GM21367 (cell line): ENCODE measurements around the gene RAB43.
"Not testable (repeated sequence)": the region's sequence is repeated elsewhere in the genome, so short reads cannot be mapped to it uniquely, and the experiment has no call there.

Experiments used
- ATAC-seq: cut with Tn5 transposase; IDR thresholded peaks from one replicate; pipeline ENCODE4 v1.9.1; 2021; ENCODE audit not compliant: unreplicated experiment

The RAB43 gene

DNA sequence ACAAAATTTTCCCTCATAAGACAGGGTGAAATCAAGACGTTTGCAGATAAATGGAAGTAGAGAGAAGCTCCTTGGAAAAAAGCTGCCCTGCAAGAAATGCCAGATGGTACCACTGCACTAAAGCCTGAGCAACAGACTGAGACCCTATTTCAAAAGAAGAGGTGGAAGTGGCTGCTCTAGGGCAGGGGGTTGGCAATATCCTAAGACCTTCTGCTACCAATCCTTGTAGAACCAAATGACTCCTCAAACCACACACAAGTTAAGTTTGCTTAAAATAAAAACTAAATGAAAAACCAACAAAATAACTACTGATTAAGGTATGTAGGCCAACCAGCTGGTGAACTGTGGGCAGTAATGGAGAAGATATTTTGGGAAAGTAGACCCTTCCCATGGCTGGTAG, 21.3 kb downstream of the RAB43 start:
- no peak for ATAC-seq

DNA sequence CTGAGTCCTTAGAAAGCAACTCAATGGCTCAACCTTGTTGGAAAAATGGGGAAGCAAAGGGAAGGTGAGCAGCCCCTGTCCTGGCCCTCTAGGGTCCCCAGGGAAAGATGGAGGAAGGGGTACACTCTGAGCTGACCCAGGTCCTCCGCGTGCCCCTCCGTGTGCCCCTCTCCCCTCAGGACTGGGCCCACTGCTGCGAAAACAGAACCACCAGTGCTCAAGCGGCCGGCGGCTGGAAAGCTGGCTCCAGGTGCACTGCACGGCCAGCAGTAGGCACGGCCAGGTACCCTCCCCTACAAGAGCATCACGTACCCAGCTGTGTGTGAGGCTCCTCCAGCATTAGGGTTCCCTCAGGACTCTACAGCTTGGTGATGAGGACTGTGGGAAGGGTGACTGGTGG, 26.3 kb downstream of the RAB43 start:
- no peak for ATAC-seq

DNA sequence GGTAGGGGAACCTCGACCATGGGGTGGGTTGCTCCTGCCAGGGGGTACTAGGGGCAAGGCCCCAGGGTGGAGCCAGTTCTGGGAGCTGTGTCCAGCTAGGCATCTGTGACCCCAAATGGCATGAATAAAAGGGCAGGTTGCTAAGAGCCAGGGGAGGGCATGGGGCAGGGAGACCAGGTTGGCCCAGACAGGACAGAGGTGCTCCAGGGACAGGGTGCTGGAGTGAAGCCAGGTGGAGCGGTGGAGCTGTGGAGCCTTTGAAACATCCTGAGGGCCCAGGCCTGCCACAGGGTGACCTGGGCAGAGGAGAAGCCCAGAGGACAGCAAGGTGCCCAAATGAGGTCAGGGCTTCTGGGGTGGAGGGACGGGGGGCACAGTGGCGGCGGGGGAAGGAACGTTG, 33.3 kb downstream of the RAB43 start:
- not testable (repeated sequence) for ATAC-seq

DNA sequence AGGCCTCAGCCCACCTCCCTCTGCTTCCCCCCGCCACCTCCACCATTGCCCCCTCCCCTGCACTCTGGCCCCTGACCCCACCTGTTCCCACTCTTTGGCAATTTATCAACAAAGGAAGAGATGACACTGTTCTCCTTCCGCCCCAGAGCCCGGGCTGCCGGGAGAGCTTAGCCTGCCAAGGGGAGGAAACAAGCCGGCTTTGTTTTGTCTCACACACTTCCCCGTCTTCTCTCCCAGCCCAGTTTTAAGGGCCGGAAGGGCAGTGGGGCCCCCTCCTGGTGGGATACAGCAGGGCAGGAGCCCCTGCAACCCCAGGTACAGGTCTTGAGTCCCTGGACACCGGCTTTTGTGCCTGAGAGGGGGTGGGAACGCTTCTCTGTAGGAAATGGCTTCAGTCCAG, 33.7 kb downstream of the RAB43 start:
- not testable (repeated sequence) for ATAC-seq

DNA sequence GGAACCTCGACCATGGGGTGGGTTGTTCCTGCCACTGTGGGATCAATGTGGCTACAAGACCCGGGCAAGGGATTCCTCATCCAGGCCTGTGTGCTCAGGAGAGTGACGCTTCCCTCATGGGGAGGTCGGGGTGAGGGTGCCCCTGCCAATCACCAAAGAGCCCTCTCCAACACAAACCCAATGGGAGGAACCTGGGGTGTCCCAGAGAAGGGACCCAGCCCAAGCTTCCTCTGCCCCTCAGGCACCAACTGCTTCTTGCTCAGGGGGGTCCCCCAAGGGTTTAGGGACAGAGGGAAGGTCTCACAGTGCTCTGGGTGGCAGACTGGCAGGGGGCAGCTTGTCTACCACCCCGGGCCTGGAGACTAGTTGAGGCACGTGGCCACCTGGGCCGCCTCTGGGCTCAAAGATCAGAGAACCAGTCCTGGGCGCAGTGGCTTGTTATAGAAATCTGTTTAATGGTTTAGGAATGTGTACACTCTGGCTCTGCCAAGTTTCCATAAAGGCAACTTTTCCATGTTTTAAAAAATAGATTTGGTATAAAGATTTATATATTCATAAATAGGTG, 34.4 kb downstream of the RAB43 start:
- ATAC-seq: no peak

DNA sequence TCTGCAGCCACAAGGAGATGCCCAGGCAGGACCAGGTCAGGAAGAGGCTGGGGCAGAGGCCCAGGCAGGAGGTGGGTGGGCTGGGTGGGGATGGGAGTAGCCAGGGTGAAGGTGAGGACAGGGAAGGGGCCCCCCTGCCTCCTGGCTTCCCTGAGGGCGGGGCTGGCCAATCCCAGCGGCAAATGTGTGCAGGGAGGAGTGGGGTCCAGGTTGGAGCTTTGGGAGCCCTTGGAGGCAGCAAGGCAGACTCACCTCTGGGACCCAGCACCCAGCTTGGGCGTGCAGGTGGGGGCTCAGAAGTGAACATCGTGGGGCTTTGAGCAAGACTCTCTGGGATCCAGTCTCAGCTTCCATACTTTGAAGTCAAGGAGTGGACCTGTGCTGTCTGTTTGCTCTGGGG, 35.8 kb downstream of the RAB43 start:
- ATAC-seq: no peak

DNA sequence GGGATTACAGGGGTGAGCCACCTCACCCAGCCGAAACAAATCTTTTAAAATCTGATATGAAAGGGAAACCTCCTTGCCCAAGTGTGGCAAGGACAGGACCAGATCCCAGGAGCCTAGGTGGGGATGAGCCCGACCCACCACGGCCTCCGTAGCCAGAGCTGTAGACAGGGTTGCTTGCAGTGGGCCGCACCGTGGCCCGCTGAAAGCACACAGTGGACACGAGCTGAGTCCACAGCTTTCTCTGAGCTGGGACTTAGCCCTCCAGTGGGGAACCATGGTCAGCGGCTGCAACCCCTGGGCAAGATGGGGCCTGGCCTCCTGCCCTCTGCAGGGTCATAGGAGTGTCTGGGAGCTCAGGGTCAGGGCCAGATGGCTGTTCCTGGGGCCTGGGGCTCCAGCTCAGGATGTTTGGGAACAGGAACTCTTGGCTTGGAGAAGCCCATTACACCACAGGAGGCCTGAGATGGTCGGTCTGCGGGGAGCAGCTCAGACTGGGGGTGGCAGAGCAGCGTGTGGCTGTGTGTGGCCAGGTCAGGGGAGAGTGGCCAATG, 36.4 kb downstream of the RAB43 start:
- ATAC-seq: no peak

DNA sequence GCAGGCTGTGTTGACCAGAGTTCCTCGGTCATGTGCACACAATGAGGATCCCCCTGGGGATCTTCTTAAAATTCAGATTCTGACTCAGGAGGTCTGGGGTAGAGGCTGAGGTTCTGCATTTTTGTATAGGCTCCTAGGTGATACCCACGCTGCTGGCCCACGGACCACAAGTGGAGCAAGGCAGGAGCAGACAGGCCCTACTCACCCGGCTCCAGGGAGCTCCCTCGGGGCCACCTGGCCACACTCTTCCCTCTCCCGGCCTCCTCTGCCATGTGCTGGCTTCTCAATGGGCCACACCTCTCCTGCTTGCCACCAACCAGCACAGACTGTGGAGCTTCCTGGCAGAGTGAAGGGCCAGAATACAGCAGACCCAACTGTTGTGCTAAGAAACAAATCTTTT, 37.1 kb downstream of the RAB43 start:
- no peak for ATAC-seq

DNA sequence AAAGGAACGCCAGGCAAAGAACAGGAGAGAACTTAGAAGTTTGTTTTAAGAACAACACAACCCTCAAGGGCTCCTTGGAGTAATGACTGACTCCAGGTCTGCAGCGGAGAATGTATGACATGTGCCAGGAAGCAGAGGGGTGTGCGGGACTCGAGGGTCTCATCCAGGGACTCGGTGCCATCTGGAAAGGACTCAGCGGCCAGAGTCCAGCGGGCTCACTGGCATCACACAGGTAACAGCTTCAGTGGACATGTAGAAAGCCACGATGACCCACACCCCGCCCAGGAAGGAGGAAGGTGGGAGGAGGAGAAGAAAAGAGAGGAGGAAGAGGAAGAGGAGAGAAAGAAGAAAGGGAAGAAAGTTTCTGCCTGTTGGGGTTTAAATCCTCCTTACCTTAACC, 39.6 kb downstream of the RAB43 start:
- no peak for ATAC-seq

DNA sequence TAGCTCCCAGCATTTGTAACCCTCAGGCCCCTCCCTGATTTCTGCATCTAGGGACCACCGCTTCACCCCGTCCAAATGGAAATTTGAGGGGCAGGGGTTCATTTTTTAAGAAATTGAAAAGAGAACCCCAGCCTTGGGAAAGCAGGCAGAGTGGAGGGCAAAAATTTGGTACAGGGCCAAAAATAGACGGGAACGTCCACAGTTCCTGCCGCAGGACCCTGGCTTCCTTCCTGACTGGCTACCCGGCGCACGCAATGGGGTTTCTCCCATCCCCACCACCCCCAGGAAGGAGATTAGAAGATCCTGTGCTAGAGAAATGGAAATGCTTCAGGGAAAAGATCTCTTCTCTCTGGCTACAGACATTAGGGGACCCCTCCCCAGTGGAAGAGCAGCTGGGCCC, 40.1 kb downstream of the RAB43 start:
- ATAC-seq: no peak

DNA sequence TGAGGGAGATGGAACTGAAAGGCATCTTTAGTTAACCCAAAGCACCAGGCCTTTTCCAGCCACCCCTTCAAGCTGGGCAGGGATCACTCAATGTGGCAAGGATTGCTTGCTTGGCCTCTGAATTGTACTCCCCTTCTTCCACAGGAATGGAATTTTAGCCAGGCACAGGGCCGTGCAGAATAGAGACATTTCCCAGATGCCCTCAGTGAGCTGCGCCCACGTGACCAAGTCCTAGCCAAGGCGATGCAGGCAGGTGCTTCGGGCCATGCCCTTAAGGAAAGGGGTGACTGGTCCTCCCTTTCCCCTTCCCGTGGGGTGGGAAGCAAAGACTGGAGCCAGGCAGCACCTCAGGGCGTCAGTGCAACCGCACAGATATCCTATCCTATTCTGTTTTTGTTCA, 43.1 kb downstream of the RAB43 start:
- no peak for ATAC-seq

DNA sequence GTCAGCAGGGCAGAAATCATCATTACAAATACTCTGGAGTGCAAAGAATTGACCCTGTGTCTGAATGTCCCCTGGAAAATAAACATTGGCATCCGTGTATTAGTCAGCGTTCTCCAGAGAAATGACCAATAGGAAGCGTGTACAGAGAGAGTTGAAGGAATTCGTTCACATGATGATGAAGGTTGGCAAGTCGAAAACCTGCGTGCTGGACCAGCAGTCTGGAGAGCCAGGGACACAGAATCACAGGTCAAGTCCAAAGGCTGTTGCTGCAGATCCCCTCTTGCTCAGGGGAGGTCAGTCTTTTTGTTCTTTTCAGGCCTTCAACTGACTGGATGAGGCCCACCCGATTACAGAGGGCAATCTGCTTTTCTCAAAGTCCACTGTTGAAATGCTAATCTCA, 44.4 kb downstream of the RAB43 start:
- ATAC-seq: no peak

DNA sequence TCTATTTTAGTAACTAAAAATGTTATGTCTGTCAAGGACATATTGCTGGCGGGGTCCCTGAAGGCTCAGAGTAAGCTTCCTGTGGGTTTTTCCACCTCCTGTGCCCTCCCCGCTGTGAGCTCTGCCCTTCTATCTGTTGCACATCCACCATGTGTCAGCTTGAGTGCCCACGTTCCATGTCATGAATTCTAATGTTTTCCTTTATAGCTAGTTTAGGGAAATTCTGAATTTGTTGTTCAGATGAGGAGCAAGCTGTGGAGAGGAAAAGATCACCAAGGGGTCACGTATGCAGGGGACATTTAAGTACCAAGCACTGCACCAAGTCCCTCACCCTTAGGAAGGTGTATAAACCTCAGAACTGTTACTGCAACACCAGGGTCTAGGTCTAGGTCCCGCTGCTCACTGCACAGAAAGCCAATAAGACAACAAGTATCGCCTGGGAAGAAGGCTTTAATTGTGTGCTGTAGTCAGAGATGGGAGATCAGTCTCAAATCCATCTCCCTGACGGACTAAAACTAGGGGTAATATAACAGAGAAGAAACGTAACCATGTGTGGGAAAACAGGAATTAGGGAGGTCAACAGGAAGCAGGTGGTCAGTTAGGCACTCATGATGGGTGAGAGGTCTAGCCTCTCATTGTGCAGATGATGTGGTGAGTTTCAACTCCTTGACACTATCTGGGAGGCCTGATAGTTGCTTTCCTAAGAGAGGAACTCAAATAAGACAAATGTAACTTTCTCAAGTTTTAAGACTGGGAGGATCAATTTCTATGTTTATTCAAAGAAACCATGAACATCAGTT, 51.3 kb downstream of the RAB43 start:
- no peak for ATAC-seq

DNA sequence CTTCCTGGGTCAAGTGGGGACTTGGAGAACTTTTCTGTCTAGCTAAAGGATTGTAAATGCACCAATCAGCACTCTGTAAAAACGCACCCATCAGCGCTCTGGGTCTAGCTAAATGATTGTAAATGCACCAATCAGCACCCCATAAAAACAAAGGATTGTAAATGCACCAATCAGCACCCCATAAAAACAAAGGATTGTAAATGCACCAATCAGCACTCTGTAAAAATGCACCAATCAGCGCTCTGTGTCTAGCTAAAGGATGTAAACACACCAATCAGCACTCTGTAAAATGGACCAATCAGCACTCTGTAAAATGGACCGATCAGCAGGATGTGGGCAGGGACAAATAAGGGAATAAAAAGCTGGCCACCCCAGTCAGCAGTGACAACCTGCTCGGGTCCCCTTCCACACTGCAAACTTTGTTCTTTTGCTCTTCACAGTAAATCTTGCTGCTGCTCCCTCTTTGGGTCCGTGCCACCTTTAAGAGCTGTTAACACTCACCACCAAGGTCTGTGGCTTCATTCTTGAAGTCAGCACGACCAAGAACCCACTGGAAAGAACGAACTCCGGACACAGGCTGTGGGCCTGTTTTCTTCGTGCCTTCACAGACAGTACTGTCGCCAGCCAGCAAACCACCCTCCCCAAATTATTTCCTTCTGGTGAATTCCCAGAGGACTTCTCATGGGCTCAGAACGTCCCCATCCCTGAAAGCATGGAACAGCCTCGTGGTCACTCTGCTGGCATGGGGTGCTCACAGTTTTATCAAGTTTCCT, 52.1 kb downstream of the RAB43 start:
- ATAC-seq: not testable (repeated sequence)

DNA sequence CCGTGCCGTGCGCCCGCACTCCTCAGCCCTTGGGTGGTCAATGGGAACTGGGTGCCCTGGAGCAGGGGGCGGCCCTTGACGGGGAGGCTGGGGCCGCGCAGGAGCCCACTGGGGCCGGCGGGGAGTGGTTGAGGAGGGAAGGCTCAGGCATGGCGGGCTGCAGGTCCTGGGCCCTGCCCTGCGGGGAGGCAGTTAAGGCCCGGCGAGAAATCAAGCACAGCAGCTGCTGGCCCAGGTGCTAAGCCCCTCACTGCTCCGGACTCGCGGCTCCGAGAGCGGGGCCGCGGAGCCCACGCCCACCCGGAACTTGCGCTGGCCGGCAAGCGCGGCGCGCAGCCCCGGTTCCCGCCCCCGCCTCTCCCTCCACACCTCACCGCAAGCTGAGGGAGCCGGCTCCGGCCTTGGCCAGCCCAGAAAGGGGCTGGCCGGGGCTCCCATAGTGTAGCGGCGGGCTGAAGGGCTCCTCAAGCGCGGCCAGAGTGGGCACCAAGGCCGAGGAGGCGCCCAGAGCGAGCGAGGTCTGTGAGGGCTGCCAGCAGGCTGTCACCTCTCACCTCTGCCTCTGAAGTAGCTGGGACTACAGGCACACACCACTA, 53.2 kb downstream of the RAB43 start:
- ATAC-seq: no peak

DNA sequence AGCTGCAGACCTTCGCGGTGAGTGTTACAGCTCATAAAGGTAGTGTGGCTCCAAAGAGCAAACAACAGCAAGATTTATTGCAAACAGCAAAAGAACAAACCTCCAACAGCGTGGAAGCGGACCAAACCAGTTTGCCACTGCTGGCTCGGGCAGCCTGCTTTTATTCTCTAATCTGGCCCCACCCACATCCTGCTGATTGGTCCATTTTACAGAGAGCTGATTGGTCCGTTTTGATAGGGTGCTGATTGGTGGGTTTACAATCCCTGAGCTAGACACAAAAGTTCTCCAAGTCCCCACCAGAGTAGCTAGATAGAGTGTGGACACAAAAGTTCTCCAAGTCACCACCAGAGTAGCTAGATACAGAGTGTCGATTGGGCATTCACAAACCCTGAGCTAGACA, 53.9 kb downstream of the RAB43 start:
- not testable (repeated sequence) for ATAC-seq

DNA sequence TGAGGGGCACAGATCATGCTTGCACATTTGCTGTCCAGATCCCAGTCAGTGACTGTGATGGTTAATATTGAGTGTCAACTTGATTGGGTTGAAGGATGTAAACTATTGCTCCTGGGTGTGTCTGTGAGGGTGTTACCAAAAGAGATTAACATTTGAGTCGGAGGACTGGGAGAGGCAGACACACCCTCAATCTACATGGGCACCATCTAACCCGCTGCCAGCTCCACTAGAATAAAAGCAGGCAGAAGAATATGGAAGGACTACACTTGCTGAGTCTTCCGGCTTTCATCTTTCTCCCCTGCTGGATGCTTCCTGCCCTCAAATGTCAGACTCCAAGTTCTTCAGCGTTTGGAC, 55.9 kb downstream of the RAB43 start:
- ATAC-seq: no peak

DNA sequence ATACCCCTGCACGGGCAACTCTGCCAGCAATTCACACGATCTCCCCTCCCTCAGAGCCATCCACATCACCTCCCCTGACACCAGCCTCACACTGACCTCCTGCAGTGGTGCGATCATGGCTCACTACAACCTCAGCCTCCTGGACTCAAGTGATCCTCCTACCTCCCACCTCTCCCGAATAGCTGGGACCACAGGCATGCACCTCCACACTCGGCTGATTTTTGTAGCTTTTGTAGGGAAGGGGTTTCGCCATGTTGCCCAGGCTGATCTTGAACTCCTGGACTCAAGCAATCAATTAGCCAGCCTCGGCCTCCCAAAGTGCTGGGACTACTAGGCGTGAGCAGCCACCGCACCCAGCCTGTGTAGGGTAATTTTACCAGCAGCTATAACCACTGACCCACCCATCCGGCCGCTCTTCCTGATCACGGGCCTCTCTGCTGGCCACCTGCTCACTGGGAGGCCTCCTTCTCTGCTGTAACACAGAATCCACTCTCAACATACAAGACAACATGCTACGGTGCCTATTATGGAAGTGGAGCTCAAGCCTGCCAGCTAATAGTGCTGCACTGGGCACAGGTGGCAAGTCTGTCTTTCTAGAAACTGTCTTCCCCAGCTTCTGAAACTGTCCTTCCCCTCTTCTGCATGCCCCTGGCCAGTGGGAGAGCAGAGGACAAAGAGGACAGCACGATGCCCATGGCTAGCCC, 56.4 kb downstream of the RAB43 start:
- ATAC-seq: no peak

DNA sequence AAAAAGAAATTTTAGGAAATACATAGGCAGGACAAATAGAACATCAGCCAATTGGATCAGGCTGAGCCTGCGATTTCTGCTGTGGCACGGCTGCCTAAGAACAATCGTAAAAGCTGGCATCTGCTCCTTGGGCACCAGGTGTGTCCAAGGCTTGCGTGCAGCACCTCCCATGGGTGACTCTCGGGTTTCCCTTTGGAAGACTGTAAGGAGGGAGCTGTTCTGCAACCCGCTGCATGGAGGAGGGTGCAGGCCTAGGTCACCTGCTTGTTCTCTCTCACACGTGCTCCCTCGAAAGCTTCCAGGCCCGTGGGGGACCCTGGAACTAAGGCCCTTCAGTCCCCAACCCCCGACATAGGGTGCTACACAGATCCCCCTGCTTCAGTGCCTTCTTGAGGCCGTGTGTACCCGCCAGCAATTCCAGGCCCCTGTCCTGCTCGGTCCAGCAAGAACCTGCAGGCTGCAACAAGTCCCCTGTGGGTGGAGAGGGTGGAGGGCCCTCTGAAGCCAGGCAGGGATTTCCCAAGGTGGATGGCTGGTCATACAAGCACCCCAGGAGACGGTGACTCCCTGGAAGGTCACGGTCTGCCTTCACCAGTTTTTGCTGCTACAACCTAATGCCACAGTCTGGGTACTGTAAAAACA, 57.6 kb downstream of the RAB43 start:
- ATAC-seq: no peak

DNA sequence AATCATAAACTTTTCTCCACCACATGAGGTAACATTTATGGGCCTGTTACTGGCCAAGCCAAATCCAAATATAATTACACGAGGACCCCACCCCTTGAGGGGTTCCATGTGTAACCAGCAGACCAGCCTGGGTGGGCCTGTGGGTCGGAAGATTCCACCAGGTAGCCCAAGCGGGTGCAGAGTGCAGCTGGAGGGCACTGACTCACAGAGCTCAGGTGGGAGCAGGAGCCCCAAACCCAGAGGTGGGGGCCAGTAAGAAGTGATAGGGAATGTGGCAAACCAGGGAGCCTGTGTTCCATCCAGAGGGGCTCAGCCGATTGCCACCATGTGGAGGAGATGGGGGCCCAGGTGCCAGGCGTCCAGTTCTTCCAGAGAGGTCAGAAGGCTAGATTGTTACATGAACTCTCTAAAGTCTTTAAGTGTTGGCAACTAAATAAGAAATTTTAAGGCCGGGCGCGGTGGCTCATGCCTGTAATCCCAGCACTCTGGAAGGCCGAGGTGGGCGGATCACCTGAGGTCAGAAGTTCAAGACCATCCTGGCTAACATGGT, 58.4 kb downstream of the RAB43 start:
- ATAC-seq: no peak
